Neural cell (in vitro differentiated cells): ENCODE results near the gene MAG. TPM values are rescaled to one million over a fixed set of nuclear protein-coding genes. Genes with fewer than 3 reads are reported as not detected.

Source experiments
- H2AFZ ChIP-seq: fragments of 200-600, 300-800 bp; sonication (generic), shearing (Covaris generic); 2 replicates; pipeline ENCODE4 v1.6.0; 2014; ENCODE audit warnings: low read depth, mild to moderate bottlenecking, antibody characterized with exemption, low read length, moderate library complexity
- H3F3A ChIP-seq: fragments of 200-600 bp; shearing (Covaris generic); 2 replicates; pipeline ENCODE4 v1.6.1; 2016; ENCODE audit warnings: mild to moderate bottlenecking, moderate library complexity, mixed read lengths, antibody characterized with exemption, low read length; ENCODE audit not compliant: insufficient read depth, poor library complexity, severe bottlenecking
- H3K27ac ChIP-seq: fragments of 200-600, 300-800 bp; sonication (generic), shearing (Covaris generic); 2 replicates; pipeline ENCODE4 v1.5.1; 2014; ENCODE audit warnings: mild to moderate bottlenecking, low read length, moderate library complexity
- H3K27me3 ChIP-seq: fragments of 300-800, 200-600 bp; sonication (generic), shearing (Covaris generic); 2 replicates; pipeline ENCODE4 v1.6.0; 2014; ENCODE audit warnings: mild to moderate bottlenecking, low read depth, low read length, moderate library complexity; ENCODE audit not compliant: insufficient read depth
- H3K36me3 ChIP-seq: fragments of 300-800, 200-600 bp; sonication (generic), shearing (Covaris generic); 2 replicates; pipeline ENCODE4 v1.5.1; 2014; ENCODE audit warnings: mild to moderate bottlenecking, antibody characterized with exemption, low read length, moderate library complexity; ENCODE audit not compliant: insufficient read depth
- H3K4me2 ChIP-seq: fragments of 300-800, 200-600 bp; sonication (generic), shearing (Covaris generic); 2 replicates; pipeline ENCODE4 v1.6.0; 2014; ENCODE audit warnings: mild to moderate bottlenecking, low read length
- H3K4me3 ChIP-seq: fragments of 300-800, 200-600 bp; sonication (generic), shearing (Covaris generic); 2 replicates; pipeline ENCODE4 v1.5.1; 2014; ENCODE audit warnings: mild to moderate bottlenecking, low read length, moderate library complexity
- H3K79me2 ChIP-seq: fragments of 200-600 bp; shearing (Covaris generic); replicated peaks from 2 replicates; pipeline ENCODE4 v1.6.0; 2014; ENCODE audit warnings: mild to moderate bottlenecking, low read length, moderate library complexity; ENCODE audit not compliant: insufficient read depth
- H3K9ac ChIP-seq: fragments of 300-800, 200-600 bp; sonication (generic), shearing (Covaris generic); 2 replicates; pipeline ENCODE4 v1.6.1; 2016; ENCODE audit warnings: mild to moderate bottlenecking, low read length, mixed read lengths
- H3K9me2 ChIP-seq: fragments of 200-600 bp; shearing (Covaris generic); 2 replicates; pipeline ENCODE4 v1.6.1; 2016; ENCODE audit warnings: mild to moderate bottlenecking, low read length, mixed read lengths; ENCODE audit not compliant: insufficient read depth
- H3K9me3 ChIP-seq: fragments of 200-600, 300-800 bp; sonication (generic), shearing (Covaris generic); 2 replicates; pipeline ENCODE4 v1.6.1; 2016; ENCODE audit warnings: mild to moderate bottlenecking, mixed run types, low read length, moderate library complexity, mixed read lengths
- H4K20me1 ChIP-seq: fragments of 200-600 bp; shearing (Covaris generic); 2 replicates; pipeline ENCODE4 v1.6.1; 2016; ENCODE audit warnings: mild to moderate bottlenecking, mixed run types; ENCODE audit not compliant: insufficient read depth
- CTCF ChIP-seq: fragments of 450-650 bp; IDR thresholded peaks from 2 replicates; pipeline ENCODE4 v1.5.1; 2014; ENCODE audit warnings: antibody characterized with exemption, mild to moderate bottlenecking, moderate library complexity; ENCODE audit not compliant: poor library complexity, severe bottlenecking
- EP300 ChIP-seq: fragments of 450-650 bp; conservative IDR thresholded peaks from 2 replicates; pipeline ENCODE4 v1.6.1; 2014; ENCODE audit warnings: antibody characterized with exemption, mild to moderate bottlenecking, moderate library complexity; ENCODE audit not compliant: poor library complexity, severe bottlenecking
- EZH2 ChIP-seq: fragments of 200-600, 300-800 bp; shearing (Covaris generic), sonication (generic); IDR thresholded peaks from 2 replicates; pipeline ENCODE4 v1.6.1; 2014; ENCODE audit warnings: antibody characterized with exemption, low read length, borderline replicate concordance, mild to moderate bottlenecking; ENCODE audit not compliant: insufficient read depth, poor library complexity, severe bottlenecking
- MXI1 ChIP-seq: fragments of 450-650 bp; conservative IDR thresholded peaks from 2 replicates; pipeline ENCODE4 v1.6.1; 2014; ENCODE audit warnings: antibody characterized with exemption, mild to moderate bottlenecking; ENCODE audit not compliant: poor library complexity, severe bottlenecking
- POLR2AphosphoS5 ChIP-seq: IDR thresholded peaks from 2 replicates; pipeline ENCODE4 v1.6.1; 2012
- RAD21 ChIP-seq: fragments of 450-650 bp; conservative IDR thresholded peaks from 2 replicates; pipeline ENCODE4 v1.6.1; 2014; ENCODE audit warnings: antibody characterized with exemption, mild to moderate bottlenecking, moderate library complexity
- SMC3 ChIP-seq: fragments of 450-650 bp; conservative IDR thresholded peaks from 2 replicates; pipeline ENCODE4 v1.6.1; 2014; ENCODE audit warnings: antibody characterized with exemption, mild to moderate bottlenecking, moderate library complexity; ENCODE audit not compliant: poor library complexity
- TAF1 ChIP-seq: IDR thresholded peaks from 2 replicates; pipeline ENCODE4 v1.6.1; 2012; ENCODE audit warnings: low read depth
- polyA plus RNA-seq: library from polyadenylated mRNA; depleted of rRNA; stranded (reverse); fragments of >200 nt; gene quantifications from 2 replicates; pipeline ENCODE4 v1.2.3, GENCODE V29; 2014
- TF ChIP-seq, protein P1 (sequence below): IDR thresholded peaks from 2 replicates; pipeline ENCODE4 v1.6.1; 2012; ENCODE audit warnings: borderline replicate concordance

The MAG gene
- polyA plus RNA-seq, 1 donor from 2014 or later = not detected

GRCh38 chr19:35301961-35302360, 10.0 kb downstream of the MAG start:
- Histone ChIP-seq H3K27me3 (no peaks in the 10 kb centered on the region), H3K27ac (no peak overlapping the region), H3K9me3 (no peaks in the 10 kb centered on the region), H3K9me2 (no peaks in the 10 kb centered on the region), H3F3A (no peaks in the 10 kb centered on the region), H3K4me2 (no peak overlapping the region), H3K36me3 (no peaks in the 10 kb centered on the region), H3K9ac (no peak overlapping the region), H3K4me3 (no peak overlapping the region), H4K20me1 (no peaks in the 10 kb centered on the region), H2AFZ (no peak overlapping the region), H3K79me2 (no peaks in the 10 kb centered on the region)
- TF ChIP-seq, protein P1, sequence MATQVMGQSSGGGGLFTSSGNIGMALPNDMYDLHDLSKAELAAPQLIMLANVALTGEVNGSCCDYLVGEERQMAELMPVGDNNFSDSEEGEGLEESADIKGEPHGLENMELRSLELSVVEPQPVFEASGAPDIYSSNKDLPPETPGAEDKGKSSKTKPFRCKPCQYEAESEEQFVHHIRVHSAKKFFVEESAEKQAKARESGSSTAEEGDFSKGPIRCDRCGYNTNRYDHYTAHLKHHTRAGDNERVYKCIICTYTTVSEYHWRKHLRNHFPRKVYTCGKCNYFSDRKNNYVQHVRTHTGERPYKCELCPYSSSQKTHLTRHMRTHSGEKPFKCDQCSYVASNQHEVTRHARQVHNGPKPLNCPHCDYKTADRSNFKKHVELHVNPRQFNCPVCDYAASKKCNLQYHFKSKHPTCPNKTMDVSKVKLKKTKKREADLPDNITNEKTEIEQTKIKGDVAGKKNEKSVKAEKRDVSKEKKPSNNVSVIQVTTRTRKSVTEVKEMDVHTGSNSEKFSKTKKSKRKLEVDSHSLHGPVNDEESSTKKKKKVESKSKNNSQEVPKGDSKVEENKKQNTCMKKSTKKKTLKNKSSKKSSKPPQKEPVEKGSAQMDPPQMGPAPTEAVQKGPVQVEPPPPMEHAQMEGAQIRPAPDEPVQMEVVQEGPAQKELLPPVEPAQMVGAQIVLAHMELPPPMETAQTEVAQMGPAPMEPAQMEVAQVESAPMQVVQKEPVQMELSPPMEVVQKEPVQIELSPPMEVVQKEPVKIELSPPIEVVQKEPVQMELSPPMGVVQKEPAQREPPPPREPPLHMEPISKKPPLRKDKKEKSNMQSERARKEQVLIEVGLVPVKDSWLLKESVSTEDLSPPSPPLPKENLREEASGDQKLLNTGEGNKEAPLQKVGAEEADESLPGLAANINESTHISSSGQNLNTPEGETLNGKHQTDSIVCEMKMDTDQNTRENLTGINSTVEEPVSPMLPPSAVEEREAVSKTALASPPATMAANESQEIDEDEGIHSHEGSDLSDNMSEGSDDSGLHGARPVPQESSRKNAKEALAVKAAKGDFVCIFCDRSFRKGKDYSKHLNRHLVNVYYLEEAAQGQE = no peak
- TF ChIP-seq TAF1 (no peak), RAD21 (no peak), POLR2AphosphoS5 (no peak), SMC3 (no peak), CTCF (no peak), EP300 (no peak), MXI1 (no peak), EZH2 (no peak)

DNA sequence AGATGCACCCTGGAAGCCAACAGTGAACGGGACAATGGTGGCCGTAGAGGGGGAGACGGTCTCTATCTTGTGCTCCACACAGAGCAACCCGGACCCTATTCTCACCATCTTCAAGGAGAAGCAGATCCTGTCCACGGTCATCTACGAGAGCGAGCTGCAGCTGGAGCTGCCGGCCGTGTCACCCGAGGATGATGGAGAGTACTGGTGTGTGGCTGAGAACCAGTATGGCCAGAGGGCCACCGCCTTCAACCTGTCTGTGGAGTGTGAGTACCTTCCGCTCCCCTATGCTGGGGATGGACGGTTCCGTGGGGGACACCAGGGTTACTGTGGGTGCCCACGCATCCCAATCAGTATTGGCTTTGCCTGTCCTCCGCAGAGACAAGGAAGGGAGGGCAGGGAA, 10.5 kb downstream of the MAG start:
- Histone ChIP-seq H3K4me2 (no peak overlapping the region), H3K27ac (no peak overlapping the region), H3F3A (no peaks in the 10 kb centered on the region), H2AFZ (no peak overlapping the region), H3K79me2 (no peaks in the 10 kb centered on the region), H3K4me3 (no peak overlapping the region), H4K20me1 (no peaks in the 10 kb centered on the region), H3K9ac (no peak overlapping the region), H3K27me3 (no peaks in the 10 kb centered on the region), H3K9me3 (no peaks in the 10 kb centered on the region), H3K36me3 (no peaks in the 10 kb centered on the region), H3K9me2 (no peaks in the 10 kb centered on the region)
- TF ChIP-seq, protein P1 = no peak
- TF ChIP-seq MXI1 (no peak), EP300 (no peak), RAD21 (no peak), EZH2 (no peak), CTCF (no peak), POLR2AphosphoS5 (no peak), SMC3 (no peak), TAF1 (no peak)
